Measurements from ENCODE around the gene LAMB1. TPM values are rescaled to one million over a fixed set of nuclear protein-coding genes. Genes with fewer than 3 reads are reported as not detected.
"Not testable (repeated sequence)": the region's sequence is repeated elsewhere in the genome, so short reads cannot be mapped to it uniquely, and the experiment has no call there.

LAMB1 gene
- total RNA-seq, 4 donors from 2014 or later = 87.9 to 322 (median 200) TPM

DNA sequence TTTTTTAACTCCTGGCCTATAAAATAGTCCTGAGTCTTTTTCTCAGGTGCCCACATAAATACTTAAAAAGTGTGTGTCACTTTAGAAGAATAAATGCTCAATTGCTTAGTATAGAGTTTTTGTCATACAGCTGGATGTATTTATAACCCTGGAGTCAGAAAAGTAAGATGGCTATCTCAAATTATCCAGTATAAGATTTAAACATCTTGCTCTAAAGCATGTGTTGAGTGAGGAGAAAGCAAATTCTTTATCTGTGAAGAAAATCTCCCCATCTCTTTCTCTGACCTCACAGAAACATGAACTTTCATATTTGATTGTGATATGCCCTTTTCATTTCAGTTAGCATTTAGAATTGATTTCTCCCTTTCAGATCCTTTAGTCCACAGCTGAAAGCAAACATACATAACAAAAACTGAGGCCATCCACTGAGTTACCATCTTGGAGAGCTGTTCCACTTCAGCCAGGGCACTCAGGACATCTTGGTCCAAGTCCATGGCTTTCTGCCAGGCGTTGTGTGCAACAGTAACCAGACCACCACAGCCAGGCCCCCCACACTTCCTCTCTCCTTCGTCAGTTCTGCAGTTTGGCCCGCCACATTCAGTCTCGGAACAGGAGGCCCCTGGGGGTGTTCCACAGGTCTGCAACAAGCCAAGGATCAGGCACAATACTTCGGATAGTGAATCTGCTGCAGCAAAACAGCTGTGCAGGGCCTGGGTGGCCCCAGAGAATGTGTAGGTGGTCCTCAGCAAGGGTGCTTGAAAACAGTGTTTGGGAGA is 71.0 kb downstream of the LAMB1 start:
- Histone ChIP-seq H3K36me3 (no peaks in the 10 kb centered on the region), H3K27me3 (no peaks in the 10 kb centered on the region), H3K27ac (peak overlapping the region; percentile 75 to 79), H3K4me3 (no peak overlapping the region), H3K4me1 (peaks cover 5 to 17% of the 10 kb centered on the region in 2 donors), H3K9me3 (no peaks in the 10 kb centered on the region)
- intact Hi-C loops (cut with DNase I; ENCODE audit: low total_unique reads) = no loop called here
- peak in 1 of 2 donors; percentile 44 for DNase-seq
- TF ChIP-seq, protein P1, sequence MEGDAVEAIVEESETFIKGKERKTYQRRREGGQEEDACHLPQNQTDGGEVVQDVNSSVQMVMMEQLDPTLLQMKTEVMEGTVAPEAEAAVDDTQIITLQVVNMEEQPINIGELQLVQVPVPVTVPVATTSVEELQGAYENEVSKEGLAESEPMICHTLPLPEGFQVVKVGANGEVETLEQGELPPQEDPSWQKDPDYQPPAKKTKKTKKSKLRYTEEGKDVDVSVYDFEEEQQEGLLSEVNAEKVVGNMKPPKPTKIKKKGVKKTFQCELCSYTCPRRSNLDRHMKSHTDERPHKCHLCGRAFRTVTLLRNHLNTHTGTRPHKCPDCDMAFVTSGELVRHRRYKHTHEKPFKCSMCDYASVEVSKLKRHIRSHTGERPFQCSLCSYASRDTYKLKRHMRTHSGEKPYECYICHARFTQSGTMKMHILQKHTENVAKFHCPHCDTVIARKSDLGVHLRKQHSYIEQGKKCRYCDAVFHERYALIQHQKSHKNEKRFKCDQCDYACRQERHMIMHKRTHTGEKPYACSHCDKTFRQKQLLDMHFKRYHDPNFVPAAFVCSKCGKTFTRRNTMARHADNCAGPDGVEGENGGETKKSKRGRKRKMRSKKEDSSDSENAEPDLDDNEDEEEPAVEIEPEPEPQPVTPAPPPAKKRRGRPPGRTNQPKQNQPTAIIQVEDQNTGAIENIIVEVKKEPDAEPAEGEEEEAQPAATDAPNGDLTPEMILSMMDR (IDR thresholded peaks at IDR 0.05) = no peak
- TF ChIP-seq POLR2A (IDR thresholded peaks at IDR 0.05) = no peak

DNA sequence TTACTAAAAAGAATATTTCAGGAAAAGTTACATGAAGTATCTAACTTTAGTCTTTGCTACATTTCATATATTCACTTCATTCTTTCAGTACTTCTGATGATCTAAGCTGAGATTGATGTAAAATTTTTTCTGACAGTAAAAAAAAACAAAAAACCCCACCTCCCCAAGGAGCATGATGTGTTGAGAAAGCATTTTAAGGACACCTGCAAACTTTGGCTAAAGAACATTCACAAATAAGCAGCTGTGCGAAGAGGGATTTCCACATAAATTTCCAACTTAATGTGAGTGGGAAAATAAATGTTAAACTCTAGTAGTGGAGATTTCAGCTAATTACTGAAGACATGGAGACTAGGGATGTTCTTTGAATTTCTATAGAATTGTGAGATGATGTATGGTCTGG is 76.5 kb downstream of the LAMB1 start:
- Histone ChIP-seq H3K9me3 (no peaks in the 10 kb centered on the region), H3K36me3 (no peaks in the 10 kb centered on the region), H3K27ac (no peak overlapping the region), H3K27me3 (no peaks in the 10 kb centered on the region), H3K4me3 (no peak overlapping the region), H3K4me1 (peaks cover 0 to 4% of the 10 kb centered on the region in 2 donors)
- intact Hi-C loops (cut with DNase I; ENCODE audit: low total_unique reads) = no loop called here
- TF ChIP-seq POLR2A (IDR thresholded peaks at IDR 0.05) = no peak
- TF ChIP-seq, protein P1 (IDR thresholded peaks at IDR 0.05) = no peak
- no peak for DNase-seq

DNA sequence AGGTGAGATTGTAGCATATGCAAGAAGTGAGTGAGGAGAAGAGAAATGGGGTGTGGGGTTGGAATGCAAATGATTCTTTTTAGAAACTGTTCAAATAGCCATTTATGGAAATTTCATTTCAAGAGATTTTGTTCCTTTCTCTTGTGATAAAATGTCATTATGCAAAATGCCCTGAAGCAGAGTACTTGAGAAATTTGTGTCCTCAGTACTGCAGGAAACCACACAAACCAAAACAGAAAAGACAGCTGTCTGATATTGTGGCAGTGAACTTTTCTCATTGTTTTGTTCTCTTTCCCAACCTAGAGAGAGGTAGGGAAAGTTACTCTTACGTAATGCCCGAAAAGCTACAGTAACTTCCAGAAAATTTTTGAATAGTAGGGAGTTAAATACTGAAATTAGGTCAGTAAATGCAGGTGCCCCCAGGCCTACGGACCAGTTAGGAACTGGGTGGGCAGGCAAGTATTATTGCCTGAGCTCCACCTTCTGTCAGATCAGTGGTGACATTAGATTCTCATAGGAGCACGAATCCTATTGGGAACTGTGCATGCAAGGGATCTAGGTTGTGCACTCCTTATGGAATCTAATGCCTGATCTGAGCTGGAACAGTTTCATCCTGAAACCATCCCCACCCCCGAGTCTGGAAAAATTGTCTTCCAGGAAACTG is 78.0 kb downstream of the LAMB1 start:
- H3K36me3 ChIP-seq = no peaks in the 10 kb centered on the region
- TF ChIP-seq POLR2A (IDR thresholded peaks at IDR 0.05) = no peak
- TF ChIP-seq, protein P1 (IDR thresholded peaks at IDR 0.05) = no peak
- H3K4me1 ChIP-seq = peaks cover 0 to 4% of the 10 kb centered on the region in 2 donors
- peak overlapping the region; percentile 17 to 30 for H3K27ac ChIP-seq
- no peaks in the 10 kb centered on the region for H3K9me3 ChIP-seq
- DNase-seq = no peak
- H3K4me3 ChIP-seq = no peak overlapping the region
- H3K27me3 ChIP-seq = no peaks in the 10 kb centered on the region
- intact Hi-C loops (cut with DNase I; ENCODE audit: low total_unique reads) = no loop called here

DNA sequence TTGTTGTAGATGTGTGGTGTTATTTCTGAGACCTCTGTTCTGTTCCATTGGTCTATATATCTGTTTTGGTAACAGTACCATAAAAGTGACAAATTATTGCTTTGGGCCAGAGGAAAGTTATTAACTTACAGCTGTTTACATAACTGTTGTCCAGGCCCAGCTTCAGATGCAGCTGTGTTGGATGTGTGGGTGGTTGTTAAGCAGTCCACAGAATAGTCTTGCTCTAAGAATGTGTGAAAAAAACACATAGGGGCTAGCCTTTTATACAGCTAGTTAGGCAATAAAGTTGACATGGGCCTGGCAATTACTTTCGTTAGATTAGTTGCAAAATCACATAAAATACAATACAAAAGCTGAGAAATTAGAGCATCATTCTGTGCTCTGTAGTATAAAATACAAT is 80.1 kb downstream of the LAMB1 start:
- Histone ChIP-seq H3K4me3 (no peak overlapping the region), H3K4me1 (peaks cover 0 to 4% of the 10 kb centered on the region in 2 donors), H3K27me3 (no peaks in the 10 kb centered on the region), H3K36me3 (no peaks in the 10 kb centered on the region), H3K27ac (peak overlapping the region; percentile 33 to 50), H3K9me3 (no peaks in the 10 kb centered on the region)
- intact Hi-C loops (cut with DNase I; ENCODE audit: low total_unique reads) = no loop called here
- peak in 1 of 2 donors; percentile 50 for DNase-seq
- TF ChIP-seq POLR2A (IDR thresholded peaks at IDR 0.05) = no peak
- TF ChIP-seq, protein P1 (IDR thresholded peaks at IDR 0.05) = no peak

DNA sequence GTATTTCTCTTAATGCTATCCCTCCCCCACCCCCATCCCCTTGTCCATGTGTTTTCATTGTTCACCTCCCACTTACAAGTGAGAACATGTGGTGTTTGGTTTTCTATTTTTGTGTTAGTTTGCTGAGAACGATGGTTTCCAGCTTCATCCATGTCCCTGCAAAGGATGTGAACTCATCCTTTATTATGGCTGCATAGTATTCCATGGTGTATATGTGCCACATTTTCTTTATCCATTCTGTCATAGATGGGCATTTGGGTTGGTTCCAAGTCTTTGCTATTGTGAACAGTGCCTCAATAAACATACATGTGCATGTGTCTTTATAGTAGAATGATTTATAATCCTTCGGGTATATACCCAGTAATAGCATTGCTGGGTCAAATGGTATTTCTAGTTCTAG is 81.1 kb downstream of the LAMB1 start:
- DNase-seq; H3K9me3 ChIP-seq; H3K27ac ChIP-seq; H3K4me3 ChIP-seq; H3K27me3 ChIP-seq; H3K4me1 ChIP-seq; intact Hi-C loops (cut with DNase I; ENCODE audit: low total_unique reads); H3K36me3 ChIP-seq: not testable (repeated sequence)
